DMS79 (cell line): ENCODE data around the gene PSRC1.
"Not testable (repeated sequence)": the region's sequence is repeated elsewhere in the genome, so short reads cannot be mapped to it uniquely, and the experiment has no call there.

Source experiments
- DNase-seq: peaks from one replicate; lab custom pipeline; 2025; lab: John Stamatoyannopoulos, UW

Gene PSRC1

DNA sequence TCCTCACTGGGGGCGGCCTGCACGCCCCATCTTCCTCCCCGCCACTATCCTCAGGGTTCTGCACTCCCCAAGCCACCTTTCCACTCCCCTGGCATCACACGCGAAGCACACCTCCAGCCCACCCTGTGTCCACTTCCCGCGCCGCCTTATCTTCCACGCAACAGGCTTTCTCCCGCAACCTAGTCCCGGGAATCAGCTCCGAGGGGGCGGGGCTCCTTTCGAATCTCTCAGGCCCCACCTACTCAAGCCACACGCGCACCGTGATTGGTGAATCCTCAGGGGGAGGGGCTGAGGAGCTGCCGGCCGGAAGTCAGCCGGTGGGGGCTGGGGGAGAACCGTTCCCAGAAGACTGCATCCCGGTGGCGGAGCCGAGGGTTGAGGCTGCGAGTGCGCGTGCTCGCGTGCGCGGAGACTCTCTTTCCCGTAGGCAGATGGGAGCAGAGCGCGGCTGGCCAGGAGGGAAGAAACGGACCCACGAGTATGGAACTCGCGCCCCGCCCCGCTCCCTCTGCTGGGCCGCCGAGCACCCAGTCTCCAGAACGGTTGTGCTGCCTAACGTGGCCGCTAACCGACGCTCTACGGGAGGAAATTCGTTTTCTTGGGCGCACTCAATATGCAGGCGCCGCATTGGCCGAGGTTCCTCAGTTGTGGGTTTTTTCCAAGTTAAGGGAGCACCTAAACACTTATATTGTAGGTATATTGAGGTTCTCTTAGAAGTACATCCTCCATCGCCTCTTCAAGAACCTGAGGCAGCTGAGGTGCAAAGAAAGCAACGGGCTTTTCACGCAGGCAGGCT, at the start of gene PSRC1:
PSRC1 (minus strand) TSS at position 194 of the 796 bp plus-strand sequence.
- DNase-seq: peak; percentile 89

DNA sequence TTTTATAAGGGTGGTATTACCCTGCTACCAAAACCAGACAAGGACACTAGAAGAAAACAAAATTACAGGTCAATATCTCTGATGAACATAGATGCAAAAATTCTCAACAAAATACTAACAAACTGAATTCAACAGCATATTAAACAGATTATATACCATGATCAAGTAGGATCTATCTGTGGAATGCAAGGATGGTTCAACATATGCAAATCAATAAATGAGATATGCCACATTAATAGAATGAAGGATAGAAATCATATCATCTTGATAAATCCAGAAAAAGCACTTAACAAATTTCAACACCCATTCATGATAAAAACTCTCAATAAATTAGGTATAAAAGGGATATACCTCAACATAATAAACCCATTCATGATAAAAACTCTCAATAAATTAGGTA, 48.2 kb upstream of the PSRC1 start:
- DNase-seq: no peak

DNA sequence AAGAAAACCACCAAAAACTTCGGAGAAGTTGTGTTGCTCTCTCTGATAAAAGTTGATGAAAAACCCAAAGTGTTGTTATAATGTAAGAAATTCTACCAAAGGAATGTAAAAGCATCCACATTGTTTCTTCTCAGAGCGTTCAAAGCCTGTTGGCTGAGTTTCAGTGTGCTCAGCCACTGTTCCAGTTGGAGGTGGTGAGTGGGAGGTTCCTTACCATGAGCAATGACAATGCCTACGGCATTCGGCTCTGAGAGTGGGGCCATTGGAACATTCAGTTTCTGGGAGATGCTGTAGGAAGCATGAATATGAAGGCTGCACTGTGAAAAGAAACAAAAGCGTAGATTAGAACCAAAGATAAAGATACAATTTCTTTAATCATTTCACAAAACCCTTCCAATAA, 44.3 kb upstream of the PSRC1 start:
- no peak for DNase-seq

DNA sequence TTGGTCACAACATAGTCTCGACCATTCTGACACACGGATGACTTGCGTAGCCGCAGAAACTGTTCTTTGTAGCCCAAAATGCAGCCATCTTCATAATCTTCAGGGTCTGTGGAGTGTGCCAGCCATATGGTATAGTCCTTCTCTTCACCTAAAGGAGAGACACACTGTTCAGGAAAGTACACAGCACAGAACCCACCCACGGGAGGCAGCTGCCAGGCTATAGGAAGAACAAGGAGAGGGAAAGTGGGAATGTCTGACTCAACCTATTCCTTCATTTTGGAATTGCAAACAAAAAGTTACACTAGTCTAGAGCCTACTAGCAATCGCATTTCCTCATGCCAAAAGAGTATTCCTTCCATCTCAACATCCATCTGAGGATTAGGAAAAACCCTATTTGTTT, 40.0 kb upstream of the PSRC1 start:
- no peak for DNase-seq

DNA sequence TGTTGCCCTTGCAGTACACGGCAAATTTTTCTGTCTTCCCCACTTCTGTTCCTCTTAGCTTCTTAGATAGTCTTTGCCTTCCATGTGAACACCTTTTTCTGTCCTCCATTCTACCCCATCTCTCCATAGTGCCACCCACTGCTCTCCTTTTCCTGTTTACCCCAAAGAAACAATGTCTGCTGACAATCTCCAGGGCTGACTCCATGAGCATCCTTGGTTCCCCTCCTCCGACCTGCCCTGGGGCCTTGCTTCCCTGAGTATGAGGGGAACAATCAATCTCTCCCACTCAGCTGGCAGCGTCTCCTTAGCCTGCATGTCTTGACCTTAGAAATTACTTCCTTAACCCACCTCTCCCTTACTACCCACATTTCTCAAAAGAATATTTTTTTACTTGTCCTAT, 36.2 kb upstream of the PSRC1 start:
- no peak for DNase-seq

DNA sequence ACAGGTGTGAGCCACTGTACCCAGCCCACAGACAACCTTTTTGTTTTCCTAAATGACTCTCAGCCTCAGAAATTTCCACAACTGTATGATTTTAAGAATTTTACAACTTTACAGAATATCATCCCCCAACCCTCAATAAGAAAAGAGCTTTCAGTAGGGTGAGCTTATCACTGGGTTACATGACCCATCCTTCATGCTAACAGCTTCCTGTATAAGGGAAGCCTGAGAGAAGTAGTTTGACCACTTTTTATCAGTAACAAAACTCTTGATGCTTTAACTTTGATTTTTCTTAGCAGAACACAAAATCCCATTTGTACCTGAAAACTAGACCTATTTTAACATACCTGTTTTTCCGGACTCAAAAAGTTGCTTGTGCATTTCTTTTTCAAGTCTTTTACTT, 33.6 kb upstream of the PSRC1 start:
- DNase-seq: no peak

DNA sequence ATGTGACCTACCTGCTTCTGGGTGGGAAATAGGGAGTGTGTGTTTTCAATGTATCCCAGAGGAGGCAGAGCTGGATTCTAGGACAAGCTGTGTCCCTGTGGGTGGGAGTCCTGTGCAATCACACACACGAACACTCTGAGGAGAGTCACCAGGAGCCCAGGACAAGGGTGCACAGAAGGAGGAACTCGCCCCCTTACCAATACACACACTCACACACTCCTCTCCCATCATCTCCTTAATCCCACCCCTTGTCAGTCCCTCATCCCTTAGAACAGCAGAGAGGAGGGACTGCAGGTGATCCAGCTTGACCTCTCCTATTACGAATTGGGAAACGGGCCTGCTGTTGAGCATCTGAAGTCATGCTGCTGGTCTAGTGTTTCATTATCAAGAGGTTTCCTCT, 32.3 kb upstream of the PSRC1 start:
- DNase-seq: no peak

DNA sequence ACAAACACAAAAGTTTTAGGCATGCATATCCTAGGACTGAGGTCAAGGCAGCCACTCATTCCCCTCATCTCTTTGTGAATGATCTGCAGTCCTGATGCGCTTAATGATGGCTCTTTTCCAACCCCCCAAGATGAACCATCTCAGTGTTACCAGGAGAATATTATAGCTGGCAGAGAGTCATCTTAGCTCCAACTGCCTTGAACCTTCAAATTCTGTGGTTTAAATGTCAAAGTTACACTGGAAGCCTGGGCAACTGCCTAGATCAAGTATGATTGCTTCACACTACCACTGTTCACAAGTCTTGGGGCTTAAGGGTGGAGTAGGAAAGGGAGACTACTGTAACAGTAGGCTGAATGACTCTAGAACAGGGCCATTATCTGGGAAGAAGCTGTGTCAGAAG, 31.9 kb upstream of the PSRC1 start:
- no peak for DNase-seq

DNA sequence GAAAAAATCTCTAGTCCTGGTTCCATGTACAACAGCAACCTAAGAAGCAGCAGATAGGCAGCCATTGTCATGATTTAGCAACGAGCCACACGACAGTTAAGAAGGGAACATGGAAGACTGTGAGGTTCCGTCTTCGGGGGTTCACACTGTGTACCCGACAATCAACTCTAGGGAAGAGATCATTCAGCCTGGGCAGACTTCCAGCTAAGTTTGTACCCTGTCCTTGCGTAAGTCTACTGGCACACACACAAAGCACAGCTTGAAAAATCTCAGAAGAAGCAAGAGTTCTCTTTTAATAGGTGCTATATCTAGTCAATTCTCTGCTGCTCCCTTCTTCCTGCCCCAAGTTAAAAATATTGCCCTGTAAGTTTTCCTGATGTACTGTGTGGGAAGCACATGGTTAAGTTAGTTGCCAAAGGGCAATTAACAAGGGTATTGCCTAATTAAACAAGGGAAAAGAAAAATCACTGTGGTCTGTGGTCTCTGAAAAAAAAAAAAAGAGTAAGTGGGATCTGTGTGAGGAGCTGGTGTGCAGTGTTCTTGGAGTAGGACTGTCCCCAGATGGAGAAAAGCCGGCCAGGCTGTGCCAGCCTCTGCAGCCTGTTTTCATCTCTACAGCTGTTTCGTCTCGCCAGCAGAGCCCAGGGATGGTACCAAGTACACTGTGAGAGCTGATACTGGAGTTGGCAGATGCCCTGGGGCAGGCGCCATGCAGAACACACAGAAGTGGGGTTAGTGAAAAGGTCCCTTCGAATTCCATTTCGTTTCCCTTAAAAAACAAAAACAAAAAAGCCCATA, 30.2 kb upstream of the PSRC1 start:
- no peak for DNase-seq

DNA sequence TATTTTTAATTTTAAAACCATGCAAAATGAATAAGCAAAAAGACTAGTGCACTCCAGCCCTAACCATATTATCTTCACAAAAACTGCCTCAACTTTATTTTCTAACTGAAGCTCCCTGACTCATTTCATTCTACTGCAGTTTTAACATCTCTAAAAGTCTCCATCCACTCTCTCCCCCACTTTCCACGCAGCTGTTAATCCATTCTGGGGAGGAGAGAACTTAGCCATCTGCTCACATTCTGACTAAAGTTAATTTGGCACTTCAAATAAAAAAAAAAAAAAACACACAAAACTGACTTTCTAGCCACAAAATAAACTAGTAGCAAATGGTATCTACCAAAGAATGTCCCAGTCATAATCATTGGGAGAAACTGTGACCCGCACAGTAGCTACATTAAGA, 29.3 kb upstream of the PSRC1 start:
- no peak for DNase-seq

DNA sequence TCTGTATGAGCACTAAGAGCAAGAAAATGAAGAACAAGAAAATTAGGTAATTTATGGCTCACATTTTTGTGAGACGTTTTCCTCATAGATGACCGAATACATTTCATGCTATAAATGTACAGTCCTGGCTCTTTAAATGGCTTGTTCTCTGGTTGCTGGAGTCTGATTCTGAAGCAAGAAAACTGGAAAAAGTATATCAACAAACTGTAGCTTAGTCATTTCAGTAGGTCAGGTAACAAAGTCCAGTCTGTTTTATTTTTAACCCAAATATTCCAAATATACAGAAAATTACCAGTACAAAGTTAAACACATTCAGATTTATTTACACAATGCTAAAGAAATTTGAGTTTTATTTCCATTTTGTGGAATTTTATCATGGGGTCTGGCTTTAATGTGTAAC, 26.4 kb upstream of the PSRC1 start:
- DNase-seq: no peak

DNA sequence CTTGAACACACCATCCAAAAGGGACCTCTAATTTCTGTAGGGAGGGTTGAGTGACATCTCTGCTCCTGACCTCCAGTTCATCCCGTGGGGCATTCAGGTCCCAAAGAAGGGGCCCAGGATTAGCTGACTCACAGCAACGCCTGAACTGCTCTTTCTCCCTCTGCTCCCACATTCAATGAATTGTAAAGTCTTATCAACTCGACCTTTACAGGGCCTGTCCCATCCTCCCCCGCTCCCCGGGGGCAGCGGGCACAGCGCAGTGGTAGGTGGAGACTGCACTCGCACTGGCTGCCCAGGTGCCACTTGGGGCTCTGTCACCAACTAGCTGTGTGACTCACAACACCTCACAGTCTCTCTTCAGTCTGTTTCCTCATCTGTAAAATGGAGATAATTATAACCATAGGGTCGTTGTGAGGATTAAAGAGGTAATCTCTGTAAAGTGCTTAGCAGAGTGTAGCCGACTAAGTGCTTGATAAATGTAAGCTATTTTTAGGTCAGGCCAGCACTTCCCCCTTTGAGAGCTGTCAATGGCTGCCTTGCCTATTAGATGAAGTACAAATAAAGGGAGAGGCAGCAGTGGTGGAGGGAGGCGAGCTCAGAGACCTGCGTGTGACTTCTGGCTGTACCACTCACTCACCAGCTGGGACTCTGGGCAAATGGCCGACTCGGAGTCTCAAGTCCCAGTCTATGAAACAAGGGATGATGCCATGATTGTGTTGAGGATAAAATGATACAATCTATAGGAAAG, 24.5 kb upstream of the PSRC1 start:
- peak; percentile 32 for DNase-seq

DNA sequence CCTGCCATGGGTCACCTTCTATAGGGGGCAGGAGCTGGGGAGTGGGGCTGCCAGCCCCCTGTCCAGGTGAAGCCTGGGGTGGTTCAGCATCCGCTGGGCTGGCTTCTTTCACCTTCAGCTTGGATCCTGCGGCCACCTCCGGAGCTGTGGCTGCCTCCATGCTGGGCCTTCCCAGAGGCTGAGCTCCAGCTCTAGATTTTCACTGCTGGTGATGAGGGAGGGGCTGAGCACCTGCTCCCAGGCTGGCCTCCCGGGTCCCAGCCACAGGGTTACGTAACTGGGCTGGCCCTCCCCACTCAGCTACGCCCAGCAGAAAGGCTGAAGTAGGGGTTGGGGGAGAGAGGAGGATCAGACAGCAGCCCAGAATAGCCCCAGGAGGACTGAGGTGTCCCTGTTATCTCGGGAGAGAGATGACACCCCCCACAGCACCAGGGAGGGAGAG, 23.9 kb upstream of the PSRC1 start, which contains the start of gene MYBPHL:
MYBPHL (minus strand) TSS at position 180 of the 442 bp plus-strand sequence; CDS start at position 160, 20 bp downstream.
- no peak for DNase-seq

DNA sequence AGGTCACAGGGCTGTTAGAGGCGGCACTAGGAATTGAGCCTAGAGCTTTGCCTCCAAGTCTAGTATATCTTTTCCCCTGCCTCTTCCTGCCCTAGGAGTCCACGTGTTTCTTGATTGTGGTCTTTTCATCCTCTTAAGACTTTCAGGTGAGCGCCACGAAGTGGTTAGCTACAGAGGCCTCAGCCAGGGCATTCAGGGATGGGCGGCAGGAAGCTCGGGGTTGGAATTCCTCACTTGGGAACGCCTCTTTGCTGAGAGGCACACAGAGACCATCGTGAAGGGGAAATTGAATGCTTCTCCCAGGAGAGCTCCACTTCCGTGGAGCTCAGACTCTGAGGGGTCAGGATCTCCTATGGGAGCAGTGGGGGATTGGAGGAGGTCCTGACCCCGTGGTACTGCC, 23.0 kb upstream of the PSRC1 start:
- DNase-seq: not testable (repeated sequence)

DNA sequence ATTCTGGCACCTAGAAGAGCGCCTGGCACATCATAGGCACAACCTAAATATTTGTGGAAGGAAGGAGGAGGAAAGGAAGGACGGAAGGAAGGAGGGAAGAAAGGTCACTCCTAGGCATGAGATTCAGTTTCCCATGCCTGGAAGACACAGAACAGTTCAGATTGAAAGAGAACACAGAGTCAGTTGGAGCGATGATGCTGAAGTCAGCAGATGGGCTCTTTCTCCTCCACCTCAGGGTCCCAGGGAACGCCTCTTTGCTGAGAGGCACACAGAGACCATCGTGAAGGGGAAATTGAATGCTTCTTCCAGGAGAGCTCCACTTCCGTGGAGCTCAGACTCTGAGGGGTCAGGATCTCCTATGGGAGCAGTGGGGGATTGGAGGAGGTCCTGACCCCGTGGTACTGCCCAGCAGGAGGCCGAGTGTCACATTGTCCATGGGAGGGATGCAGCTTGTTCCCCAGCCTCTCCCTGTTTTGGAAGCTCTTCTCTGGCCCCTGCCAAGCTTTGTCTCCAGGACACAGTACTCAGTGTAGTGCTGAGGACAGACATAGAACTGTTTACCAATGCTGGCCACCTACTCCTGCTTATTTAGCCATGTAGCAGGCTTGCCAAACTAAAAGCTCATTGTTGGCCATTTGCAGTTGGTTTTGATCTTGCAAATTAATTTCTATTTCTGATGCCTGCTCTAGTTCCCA, 21.4 kb upstream of the PSRC1 start:
- DNase-seq: no peak

DNA sequence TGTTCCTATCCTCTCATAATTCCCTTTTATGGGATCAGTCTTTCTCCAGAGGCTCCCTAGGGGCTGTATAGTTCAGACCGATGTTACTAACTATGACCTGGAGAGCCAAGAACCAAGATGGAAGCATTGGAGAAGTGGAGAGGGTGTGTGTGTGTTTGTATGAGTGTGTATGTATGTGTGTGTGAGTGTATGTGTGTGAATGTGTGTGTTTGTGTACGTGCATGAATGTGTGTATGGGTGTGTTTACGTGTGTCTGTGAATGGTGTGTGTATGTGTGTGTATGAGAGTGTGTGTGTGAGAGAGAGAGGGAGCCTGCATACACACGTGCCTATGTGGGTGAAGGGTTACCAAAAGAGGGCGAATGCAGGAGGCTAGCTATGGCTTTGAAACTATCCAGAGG, 18.9 kb upstream of the PSRC1 start:
- DNase-seq: no peak

DNA sequence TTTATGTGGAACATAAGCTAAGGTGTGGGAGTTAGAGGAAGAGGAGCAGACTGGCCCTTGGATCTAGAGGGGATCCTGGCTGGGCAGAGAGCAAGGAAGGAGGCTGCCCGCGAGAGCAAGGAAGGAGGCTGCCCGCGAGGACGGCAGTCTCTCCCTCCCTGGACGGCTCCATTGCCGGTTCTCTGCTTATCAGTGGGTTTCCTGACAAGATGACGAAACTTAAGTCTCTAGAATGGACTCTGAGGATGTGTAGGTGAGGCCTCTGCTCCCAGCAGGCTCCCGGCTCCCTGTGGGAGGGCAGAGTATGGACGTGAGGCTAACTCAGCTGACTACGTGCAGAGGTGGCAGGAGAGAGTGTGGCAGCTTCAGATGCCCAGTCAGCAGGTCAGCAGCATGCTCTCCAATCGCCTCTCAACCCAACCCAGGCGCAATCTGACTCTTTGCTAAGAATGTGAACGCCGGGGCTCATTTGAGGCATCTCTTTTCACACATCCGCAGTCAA, 17.8 kb upstream of the PSRC1 start:
- DNase-seq: no peak

DNA sequence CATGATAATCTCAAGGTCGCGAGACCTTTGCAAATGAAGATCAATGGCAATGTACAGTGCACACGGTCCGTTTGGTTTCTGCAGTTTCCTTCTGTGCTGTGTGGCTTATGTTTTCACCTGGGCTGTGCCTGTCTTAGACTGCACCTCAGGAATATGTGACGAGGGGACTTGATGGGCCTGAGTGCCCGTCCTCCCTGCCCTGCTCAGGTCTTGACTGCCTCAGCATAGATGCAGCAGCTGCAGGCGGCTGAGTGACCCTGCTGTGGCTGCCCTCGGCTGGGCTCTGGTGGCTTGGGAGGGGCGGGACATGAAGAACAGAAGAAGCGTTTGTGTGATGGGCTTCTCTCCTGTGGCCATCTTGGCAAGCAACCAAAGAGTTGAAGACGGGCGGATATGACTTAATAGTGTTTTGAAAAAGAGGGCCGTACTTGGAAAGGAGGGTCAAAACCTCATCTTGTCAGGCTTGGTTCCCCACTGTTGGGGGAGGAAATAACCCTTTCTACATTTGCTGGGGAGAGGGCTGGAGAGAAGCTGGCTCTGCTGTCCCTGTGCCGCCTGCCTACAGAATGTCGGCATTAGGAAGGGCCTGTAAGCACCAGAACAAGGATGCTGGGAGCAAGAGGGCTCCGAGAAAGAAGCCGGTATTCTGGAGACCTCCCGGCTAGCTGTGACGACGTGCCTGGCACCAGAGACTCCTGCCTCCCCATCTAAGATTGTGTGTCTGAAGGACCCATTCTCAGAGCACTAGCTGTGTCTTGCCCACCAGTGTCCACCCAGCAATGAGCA, 16.8 kb upstream of the PSRC1 start:
- no peak for DNase-seq

DNA sequence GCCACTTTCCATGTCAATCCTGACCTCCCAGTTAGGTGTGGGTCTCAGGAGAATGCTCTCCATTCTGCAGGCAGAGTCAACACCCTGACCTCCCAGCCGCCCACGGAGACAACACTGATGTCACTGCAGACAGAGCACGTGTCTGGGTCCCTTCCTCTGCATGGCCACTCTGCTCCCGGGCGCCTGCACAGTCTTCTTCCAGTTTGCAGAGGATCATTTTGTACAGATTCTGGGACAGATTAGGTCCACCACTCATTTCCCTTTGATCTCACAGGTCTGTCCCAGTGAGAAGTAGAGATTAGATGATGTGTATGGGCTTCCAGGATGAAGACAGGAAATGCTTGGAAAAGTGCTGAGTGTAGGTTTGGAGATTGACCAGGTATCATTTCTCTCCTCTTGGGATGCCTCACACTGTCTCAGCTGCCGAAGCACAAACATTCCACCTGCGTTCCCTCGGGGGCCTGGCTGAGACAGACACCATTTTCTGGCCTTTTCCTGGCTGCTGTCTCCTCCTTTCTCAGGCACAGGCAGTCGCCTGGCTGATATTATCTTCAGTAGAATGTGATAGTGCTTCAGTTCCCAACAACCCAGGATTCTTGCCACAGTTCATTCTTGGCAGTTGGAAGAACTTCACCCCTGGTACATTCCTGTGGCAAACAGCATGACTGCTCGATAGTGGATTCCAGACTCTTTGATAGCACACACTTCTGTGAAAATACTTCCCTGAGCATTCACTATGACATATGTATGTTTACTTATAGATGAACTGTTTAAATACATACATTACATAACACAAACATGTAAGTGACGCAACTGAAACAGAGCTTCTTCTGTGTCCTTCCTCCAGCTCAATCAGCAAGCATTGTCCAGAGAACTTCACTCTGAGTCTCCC, 16.0 kb upstream of the PSRC1 start:
- DNase-seq: no peak

DNA sequence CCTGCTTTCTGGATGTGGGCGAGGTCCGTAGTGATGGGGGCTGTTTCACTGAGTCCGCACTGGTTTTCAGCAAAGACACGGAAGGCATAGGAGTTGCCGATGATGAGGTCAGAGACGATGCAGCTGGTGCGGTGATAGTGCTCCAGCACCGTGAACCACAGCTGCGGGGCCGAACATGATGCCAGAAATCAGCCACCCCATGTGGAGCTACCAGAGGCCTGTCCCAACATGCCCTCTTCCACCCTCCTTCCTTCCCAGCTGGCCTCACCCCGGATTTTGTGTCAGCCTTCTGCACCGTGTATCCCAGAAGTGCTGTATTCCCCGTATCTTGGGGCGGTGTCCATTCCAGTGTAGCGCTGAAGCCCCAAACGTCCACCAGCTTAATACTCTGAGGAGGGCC, 13.8 kb upstream of the PSRC1 start:
- no peak for DNase-seq
